Colon (tissue), 2 donors: ENCODE measurements around the gene KCNA3.

Experiments
- FAIRE-seq: peaks from 2 replicates; lab custom pipeline; 2012; peaks lifted over from hg19 to GRCh38; lab: Jason Lieb, UNC
- donor health status: control.
- donor health status: control.

KCNA3 gene

GRCh38 chr1:110674337-110675059, at the start of gene KCNA3:
TSS of gene KCNA3 (minus strand) at chr1:110674940. CDS start at chr1:110674809, 131 bp downstream.
- FAIRE-seq: no peak

GRCh38 chr1:110722807-110723206, 48.1 kb upstream of the KCNA3 start:
- no peak for FAIRE-seq

- FAIRE-seq: no peak
Observed at GRCh38 chr1:110719908-110720307, 45.2 kb upstream of the KCNA3 start.

GRCh38 chr1:110718452-110718851, 43.7 kb upstream of the KCNA3 start:
- FAIRE-seq: no peak

- FAIRE-seq: no peak
Observed at GRCh38 chr1:110717179-110717578, 42.4 kb upstream of the KCNA3 start.

GRCh38 chr1:110714374-110714995, 39.7 kb upstream of the KCNA3 start:
- no peak for FAIRE-seq

GRCh38 chr1:110713221-110713620, 38.5 kb upstream of the KCNA3 start:
- no peak for FAIRE-seq

GRCh38 chr1:110710314-110710713, 35.6 kb upstream of the KCNA3 start:
- FAIRE-seq: no peak

- no peak for FAIRE-seq
Observed at GRCh38 chr1:110708974-110709440, 34.3 kb upstream of the KCNA3 start.

GRCh38 chr1:110707232-110707631, 32.5 kb upstream of the KCNA3 start:
- no peak for FAIRE-seq

GRCh38 chr1:110706621-110707020, 31.9 kb upstream of the KCNA3 start:
- no peak for FAIRE-seq

- FAIRE-seq: no peak
Observed at GRCh38 chr1:110702260-110702659, 27.5 kb upstream of the KCNA3 start.

GRCh38 chr1:110700767-110701166, 26.0 kb upstream of the KCNA3 start:
- no peak for FAIRE-seq

GRCh38 chr1:110697606-110698005, 22.9 kb upstream of the KCNA3 start:
- FAIRE-seq: no peak

GRCh38 chr1:110696818-110697217, 22.1 kb upstream of the KCNA3 start:
- FAIRE-seq: no peak

- no peak for FAIRE-seq
Observed at GRCh38 chr1:110690709-110691365, 16.1 kb upstream of the KCNA3 start.

- no peak for FAIRE-seq
Observed at GRCh38 chr1:110689868-110690267, 15.1 kb upstream of the KCNA3 start.

- FAIRE-seq: no peak
Observed at GRCh38 chr1:110688514-110688913, 13.8 kb upstream of the KCNA3 start.

GRCh38 chr1:110687250-110687649, 12.5 kb upstream of the KCNA3 start:
- no peak for FAIRE-seq

GRCh38 chr1:110686188-110686587, 11.4 kb upstream of the KCNA3 start:
- FAIRE-seq: no peak

GRCh38 chr1:110684491-110684890, 9.8 kb upstream of the KCNA3 start:
- no peak for FAIRE-seq

- FAIRE-seq: no peak
Observed at GRCh38 chr1:110682898-110683297, 8.2 kb upstream of the KCNA3 start.

GRCh38 chr1:110680036-110680735, 5.4 kb upstream of the KCNA3 start:
- no peak for FAIRE-seq
